Endothelial cell of umbilical vein (primary cell): ENCODE results near the gene RPLP2. TPM values are rescaled to one million over a fixed set of nuclear protein-coding genes. Genes with fewer than 3 reads are reported as not detected.

Experiments used
- BruUV-seq: library from RNA; stranded (reverse); fragments of 400-500 nt; replicated peaks from 2 replicates; lab custom pipeline; 2021; lab: Mats Ljungman, UMichigan
- CTCF ChIA-PET: fragments of 300-600, 350-600 bp; sonication (Branson Sonifier 250); formaldehyde crosslinking; loops from one replicate; lab custom pipeline; 2021; ENCODE audit warnings: antibody characterized with exemption, inconsistent platforms; lab: Charles Lee
- POLR2A ChIA-PET: fragments of 300-600, 350-600 bp; sonication (Branson Sonifier 250); formaldehyde crosslinking; loops from one replicate; lab custom pipeline; 2021; ENCODE audit warnings: antibody characterized with exemption, inconsistent platforms; lab: Charles Lee
- DNase-seq: peaks from one replicate; pipeline ENCODE4 v3.0.0-alpha.2; 2011; ENCODE audit warnings: low read depth, low spot score
- FAIRE-seq: peaks from 2 replicates; lab custom pipeline; 2011; peaks lifted over from hg19 to GRCh38; lab: Jason Lieb, UNC
- H2AFZ ChIP-seq: 2 replicates; pipeline ENCODE4 v1.6.0; 2012; ENCODE audit warnings: low read depth, low read length, control low read depth, inconsistent platforms
- H3K27ac ChIP-seq: 2 replicates; pipeline ENCODE4 v1.5.1; 2011; ENCODE audit warnings: low read depth, mild to moderate bottlenecking, control low read depth, low read length, moderate library complexity; ENCODE audit not compliant: insufficient read depth
- H3K27me3 ChIP-seq, 2 experiments: 2 replicates each; pipeline versions ENCODE4 v1.6.0 to v1.6.1; 2011; ENCODE audit warnings: low read length in 2 of 2, mixed read lengths in 1 of 2; ENCODE audit not compliant: control insufficient read depth in 2 of 2, insufficient read depth in 2 of 2
- H3K36me3 ChIP-seq, 2 experiments: 2 replicates in 1 of 2; 3 replicates in 1 of 2; pipeline ENCODE4 v1.5.1; 2011; ENCODE audit warnings: low read length in 2 of 2, mild to moderate bottlenecking in 1 of 2, moderate library complexity in 1 of 2; ENCODE audit not compliant: control insufficient read depth in 2 of 2, insufficient read depth in 2 of 2; ENCODE audit errors: extremely low read depth in 1 of 2
- H3K4me1 ChIP-seq: 3 replicates; pipeline ENCODE4 v1.5.1; 2011; ENCODE audit warnings: mild to moderate bottlenecking, low read length; ENCODE audit not compliant: control insufficient read depth, insufficient read depth; ENCODE audit errors: extremely low read depth
- H3K4me2 ChIP-seq: 2 replicates; pipeline ENCODE4 v1.6.1; 2011; ENCODE audit warnings: low read length, control low read depth, mixed read lengths; ENCODE audit not compliant: insufficient read depth
- H3K4me3 ChIP-seq, 3 experiments: fragments of 200-600 bp in 1 of 3; sonication (generic), shearing (Covaris generic) in 1 of 3; replicated peaks in 1 of 3; 2 replicates each; pipeline ENCODE4 v1.5.1; 2011 to 2016; ENCODE audit warnings: control low read depth in 3 of 3, low read length in 3 of 3, mild to moderate bottlenecking in 2 of 3, inconsistent platforms in 1 of 3, low read depth in 1 of 3, moderate library complexity in 1 of 3; ENCODE audit not compliant: insufficient read depth in 1 of 3
- H3K79me2 ChIP-seq: 2 replicates; pipeline ENCODE4 v1.6.0; 2012; ENCODE audit warnings: low read length, inconsistent platforms; ENCODE audit not compliant: control insufficient read depth, insufficient read depth
- H3K9ac ChIP-seq: replicated peaks from 2 replicates; pipeline ENCODE3; 2011; ENCODE audit warnings: low read length, control low read depth; ENCODE audit not compliant: insufficient read depth; ENCODE audit errors: extremely low read depth
- H3K9me1 ChIP-seq: replicated peaks from 3 replicates; pipeline ENCODE4 v1.6.0; 2011; ENCODE audit warnings: mild to moderate bottlenecking, low read length; ENCODE audit not compliant: control insufficient read depth, insufficient read depth; ENCODE audit errors: extremely low read depth
- H3K9me3 ChIP-seq: replicated peaks from 2 replicates; pipeline ENCODE4 v1.5.1; 2012; ENCODE audit warnings: low read length, inconsistent platforms; ENCODE audit not compliant: control insufficient read depth, insufficient read depth
- H4K20me1 ChIP-seq: replicated peaks from 2 replicates; pipeline ENCODE3; 2011; ENCODE audit warnings: mild to moderate bottlenecking, low read length; ENCODE audit not compliant: control insufficient read depth, insufficient read depth; ENCODE audit errors: extremely low read depth
- CTCF ChIP-seq, 2 donors: IDR thresholded peaks; 1 replicate in 1 of 2; 2 replicates in 1 of 2; pipeline ENCODE4 v1.5.1; 2011; ENCODE audit warnings: low read length in 2 of 2, mild to moderate bottlenecking in 2 of 2, moderate library complexity in 2 of 2, control low read depth in 1 of 2, inconsistent platforms in 1 of 2, low read depth in 1 of 2; ENCODE audit not compliant: insufficient read depth in 1 of 2; ENCODE audit errors: extremely low read depth in 1 of 2
- EZH2 ChIP-seq: IDR thresholded peaks from 2 replicates; pipeline ENCODE4 v1.6.1; 2012; ENCODE audit warnings: borderline replicate concordance, low read depth, mild to moderate bottlenecking, moderate library complexity, low read length, inconsistent platforms; ENCODE audit not compliant: severe bottlenecking
- FOS ChIP-seq: IDR thresholded peaks from 2 replicates; pipeline ENCODE4 v1.6.1; 2011; ENCODE audit warnings: mild to moderate bottlenecking, low read length, moderate library complexity, borderline replicate concordance; ENCODE audit not compliant: insufficient read depth
- GATA2 ChIP-seq: IDR thresholded peaks from 2 replicates; pipeline ENCODE4 v1.7.0; 2011; ENCODE audit warnings: low read depth, mild to moderate bottlenecking, moderate library complexity, mixed read lengths, low read length; ENCODE audit not compliant: insufficient read length, insufficient read depth
- JUN ChIP-seq: IDR thresholded peaks from 2 replicates; pipeline ENCODE4 v1.6.1; 2011; ENCODE audit warnings: borderline replicate concordance, low read depth; ENCODE audit not compliant: insufficient read length, insufficient read depth
- MAX ChIP-seq: IDR thresholded peaks from 2 replicates; pipeline ENCODE4 v1.6.1; 2011; ENCODE audit not compliant: insufficient read depth, insufficient read length
- MYC ChIP-seq: IDR thresholded peaks from one replicate; pipeline ENCODE4 v1.6.1; 2011; ENCODE audit warnings: mild to moderate bottlenecking, low read depth, low read length
- POLR2A ChIP-seq: IDR thresholded peaks from 2 replicates; pipeline ENCODE4 v1.6.1; 2012; ENCODE audit warnings: low read depth, mild to moderate bottlenecking, control low read depth, low read length
- POLR2AphosphoS5 ChIP-seq: IDR thresholded peaks from 2 replicates; pipeline ENCODE4 v1.6.1; 2012; ENCODE audit warnings: low read depth, mild to moderate bottlenecking, control low read depth, low read length, moderate library complexity; ENCODE audit not compliant: insufficient read depth
- dilution Hi-C: fragments of 300-500 bp; cut with MboI; formaldehyde crosslinking; loops from one replicate; pipeline ENCODE4 v1.15.0; 2019; ENCODE audit warnings: low sequenced_read_pairs; ENCODE audit not compliant: extremely low pct_ligation_motif_present
- intact Hi-C: fragments of 100-400 bp; cut with micrococcal nuclease; formaldehyde crosslinking; loops from one replicate; pipeline ENCODE4 v1.10.0; 2022
- polyA plus RNA-seq, 4 experiments: library from polyadenylated mRNA; depleted of rRNA in 3 of 4; stranded (reverse) in 3 of 4; unstranded in 1 of 4; fragments of >200 nt; gene quantifications; 2 replicates each; pipeline versions ENCODE4 v1.2.1 to v1.2.3, GENCODE V29; 2011 to 2012; ENCODE audit warnings: missing spikeins in 1 of 4
- total RNA-seq: library from RNA; stranded (reverse); gene quantifications from 2 replicates; pipeline ENCODE4 v1.2.3, GENCODE V29; 2021

Gene RPLP2
- total and polyA plus RNA-seq, 2 donors (not counting 3 experiments of a cell fraction or from before 2014, with no cell fraction given): 1,579 to 1,739 TPM

GRCh38 chr11:821512-822371 lies 12.0 kb downstream of the RPLP2 start:
- ChIA-PET CTCF (interaction anchor here (0.6 to 1.2 kb wide), 2 partner anchors 26 to 280 kb away, joined by 4 read pairs; no protein-coding TSS in a partner anchor), POLR2A (interaction anchor here (0.6 to 1.1 kb wide), 2 partner anchors 11 to 23 kb away, joined by 4 read pairs; no protein-coding TSS in a partner anchor)
- Histone ChIP-seq H3K9me1 (no peaks in the 10 kb centered on the region), H3K27me3 (no peaks in the 10 kb centered on the region), H3K9ac (no peak overlapping the region), H3K79me2 (peaks cover 19% of the 10 kb centered on the region), H3K36me3 (peaks cover 4 to 17% of the 10 kb centered on the region in 2 experiments), H3K4me2 (no peak overlapping the region), H3K9me3 (no peaks in the 10 kb centered on the region), H3K4me3 (no peak overlapping the region), H3K27ac (no peak overlapping the region), H4K20me1 (no peaks in the 10 kb centered on the region), H2AFZ (no peak overlapping the region), H3K4me1 (peaks cover 20% of the 10 kb centered on the region)
- TF ChIP-seq MAX (no peak), JUN (no peak), MYC (no peak), GATA2 (no peak), CTCF (IDR thresholded peaks at IDR 0.05; ENCODE audit: extremely low read depth in 1 of 2, insufficient read depth in 1 of 2, low read depth in 1 of 2, low read length in 2 of 2) (no peak), POLR2AphosphoS5 (no peak), EZH2 (no peak), POLR2A (no peak), FOS (no peak)
- no TSS peak for BruUV-seq
- FAIRE-seq (no peak), DNase-seq (no peak)
- dilution Hi-C loops (no loop called here), intact Hi-C loops (no loop called here)
